OCI-LY1 (cell line): ENCODE measurements around the gene MET.
"Not testable (repeated sequence)": the region's sequence is repeated elsewhere in the genome, so short reads cannot be mapped to it uniquely, and the experiment has no call there.

ENCODE experiments used
- H2AFZ ChIP-seq: fragments of 200-600 bp; sonication (generic), shearing (Covaris generic); 2 replicates; pipeline ENCODE4 v1.6.0; 2014; ENCODE audit warnings: antibody characterized with exemption, mild to moderate bottlenecking, low read length
- H3F3A ChIP-seq: fragments of 200-600 bp; sonication (generic), shearing (Covaris generic); 2 replicates; pipeline ENCODE4 v1.6.0; 2014; ENCODE audit warnings: mild to moderate bottlenecking, antibody characterized with exemption, low read length, moderate library complexity; ENCODE audit not compliant: insufficient read depth
- H3K27ac ChIP-seq: fragments of 200-600 bp; sonication (generic); 2 replicates; pipeline ENCODE4 v1.5.1; 2014; ENCODE audit warnings: low read length, mixed run types, mild to moderate bottlenecking, low read depth; ENCODE audit not compliant: poor library complexity, severe bottlenecking
- H3K27me3 ChIP-seq: fragments of 200-600 bp; sonication (generic); 2 replicates; pipeline ENCODE4 v1.6.0; 2014; ENCODE audit warnings: antibody characterized with exemption, mild to moderate bottlenecking, low read length, moderate library complexity; ENCODE audit not compliant: insufficient read depth
- H3K36me3 ChIP-seq: fragments of 200-600 bp; sonication (generic); 2 replicates; pipeline ENCODE4 v1.6.1; 2014; ENCODE audit warnings: mild to moderate bottlenecking, antibody characterized with exemption, low read length, moderate library complexity, mixed read lengths; ENCODE audit not compliant: insufficient read depth
- H3K4me1 ChIP-seq: fragments of 200-600 bp; sonication (generic); 2 replicates; pipeline ENCODE4 v1.5.1; 2014; ENCODE audit warnings: mild to moderate bottlenecking, low read length, moderate library complexity; ENCODE audit not compliant: insufficient read depth, severe bottlenecking
- H3K4me2 ChIP-seq: fragments of 200-600 bp; sonication (generic), shearing (Covaris generic); 2 replicates; pipeline ENCODE4 v1.6.1; 2014; ENCODE audit warnings: low read length
- H3K4me3 ChIP-seq: fragments of 200-600 bp; sonication (generic); 2 replicates; pipeline ENCODE4 v1.5.1; 2014; ENCODE audit warnings: low read length, low read depth, mild to moderate bottlenecking, mixed read lengths; ENCODE audit not compliant: poor library complexity, severe bottlenecking
- H3K79me2 ChIP-seq: fragments of 200-600 bp; shearing (Covaris generic); 2 replicates; pipeline ENCODE4 v1.6.1; 2016; ENCODE audit warnings: mixed run types, low read length, mixed read lengths; ENCODE audit not compliant: insufficient read depth
- H3K9ac ChIP-seq: fragments of 200-600 bp; sonication (generic), shearing (Covaris generic); 2 replicates; pipeline ENCODE4 v1.6.1; 2014; ENCODE audit warnings: mild to moderate bottlenecking, low read length, mixed read lengths
- H3K9me2 ChIP-seq: fragments of 200-600 bp; sonication (generic), shearing (Covaris generic); 2 replicates; pipeline ENCODE4 v1.6.1; 2014; ENCODE audit warnings: low read depth, mild to moderate bottlenecking, low read length, mixed read lengths
- H3K9me3 ChIP-seq: fragments of 200-600 bp; shearing (Covaris generic); 2 replicates; pipeline ENCODE4 v1.6.1; 2014; ENCODE audit warnings: low read length, mixed read lengths
- H4K20me1 ChIP-seq: fragments of 200-600 bp; sonication (generic), shearing (Covaris generic); 2 replicates; pipeline ENCODE4 v1.6.0; 2016; ENCODE audit warnings: mild to moderate bottlenecking, low read length; ENCODE audit not compliant: insufficient read depth
- EZH2 ChIP-seq: fragments of 200-600 bp; sonication (generic), shearing (Covaris generic); IDR thresholded peaks from 2 replicates; pipeline ENCODE4 v1.8.0; 2017; ENCODE audit warnings: borderline replicate concordance, mixed run types, mild to moderate bottlenecking, antibody characterized with exemption, low read length, moderate library complexity, mixed read lengths
- TF ChIP-seq, protein P1 (sequence below): fragments of 200-600 bp; sonication (generic), shearing (Covaris generic); IDR thresholded peaks from 2 replicates; pipeline ENCODE4 v1.5.1; 2017; ENCODE audit warnings: mild to moderate bottlenecking, antibody characterized with exemption, low read length, moderate library complexity, mixed read lengths

The MET gene

DNA sequence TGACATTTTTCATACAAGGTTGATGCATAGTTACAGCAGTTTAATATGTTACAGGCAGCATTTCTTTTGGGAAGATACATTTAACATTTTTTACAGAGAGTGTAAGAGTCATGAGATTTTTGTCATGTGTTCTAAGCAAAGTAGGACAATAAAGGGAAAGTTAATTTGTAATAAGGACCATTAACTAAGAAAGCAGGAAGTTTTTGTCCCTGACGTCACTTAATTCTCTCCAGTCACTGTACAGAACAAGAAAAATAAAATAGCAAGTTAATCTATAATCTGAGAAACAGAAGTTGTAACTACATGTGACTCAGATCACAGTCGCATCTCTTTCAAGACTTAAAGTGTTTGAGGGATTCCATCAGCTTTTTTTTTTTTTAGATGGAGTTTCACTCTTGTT is 140.9 kb downstream of the MET start:
- H4K20me1 ChIP-seq = no peaks in the 10 kb centered on the region
- H3K9me2 ChIP-seq = no peaks in the 10 kb centered on the region
- no peaks in the 10 kb centered on the region for H3F3A ChIP-seq

DNA sequence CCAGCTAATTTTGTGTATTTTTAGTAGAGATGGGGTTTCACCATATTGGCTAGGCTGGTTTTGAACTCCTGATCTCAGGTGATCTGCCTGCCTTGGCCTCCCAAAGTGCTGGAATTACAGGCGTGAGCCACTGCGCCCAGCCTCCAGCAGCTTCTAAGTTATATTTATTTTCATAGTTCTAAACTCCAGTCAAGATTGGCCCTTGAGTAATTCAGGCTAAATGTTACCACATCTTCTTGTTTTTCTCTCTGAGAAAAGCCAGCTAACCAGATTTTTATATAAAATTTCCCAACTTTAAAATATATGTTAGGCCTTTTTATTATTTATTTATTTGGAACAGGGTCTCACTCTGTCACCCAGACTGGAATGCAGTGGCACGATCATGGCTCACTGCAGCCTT is 141.4 kb downstream of the MET start:
- not testable (repeated sequence) for H3K9me2 ChIP-seq, H3K27me3 ChIP-seq, H3K4me3 ChIP-seq, H3K4me2 ChIP-seq, H2AFZ ChIP-seq, H3K27ac ChIP-seq, H3K9ac ChIP-seq, H3F3A ChIP-seq, H3K4me1 ChIP-seq, H3K9me3 ChIP-seq, H4K20me1 ChIP-seq, H3K36me3 ChIP-seq, H3K79me2 ChIP-seq

More for the DNA sequence above, 140.9 kb downstream of the MET start:
- Histone ChIP-seq H3K4me2 (no peak overlapping the region), H3K27ac (no peak overlapping the region), H3K4me3 (no peak overlapping the region), H3K27me3 (no peaks in the 10 kb centered on the region), H3K36me3 (no peaks in the 10 kb centered on the region), H3K9me3 (no peaks in the 10 kb centered on the region), H3K79me2 (no peaks in the 10 kb centered on the region), H2AFZ (no peak overlapping the region), H3K4me1 (no peaks in the 10 kb centered on the region), H3K9ac (no peak overlapping the region)
- no peak for TF ChIP-seq EZH2
- TF ChIP-seq, protein P1, sequence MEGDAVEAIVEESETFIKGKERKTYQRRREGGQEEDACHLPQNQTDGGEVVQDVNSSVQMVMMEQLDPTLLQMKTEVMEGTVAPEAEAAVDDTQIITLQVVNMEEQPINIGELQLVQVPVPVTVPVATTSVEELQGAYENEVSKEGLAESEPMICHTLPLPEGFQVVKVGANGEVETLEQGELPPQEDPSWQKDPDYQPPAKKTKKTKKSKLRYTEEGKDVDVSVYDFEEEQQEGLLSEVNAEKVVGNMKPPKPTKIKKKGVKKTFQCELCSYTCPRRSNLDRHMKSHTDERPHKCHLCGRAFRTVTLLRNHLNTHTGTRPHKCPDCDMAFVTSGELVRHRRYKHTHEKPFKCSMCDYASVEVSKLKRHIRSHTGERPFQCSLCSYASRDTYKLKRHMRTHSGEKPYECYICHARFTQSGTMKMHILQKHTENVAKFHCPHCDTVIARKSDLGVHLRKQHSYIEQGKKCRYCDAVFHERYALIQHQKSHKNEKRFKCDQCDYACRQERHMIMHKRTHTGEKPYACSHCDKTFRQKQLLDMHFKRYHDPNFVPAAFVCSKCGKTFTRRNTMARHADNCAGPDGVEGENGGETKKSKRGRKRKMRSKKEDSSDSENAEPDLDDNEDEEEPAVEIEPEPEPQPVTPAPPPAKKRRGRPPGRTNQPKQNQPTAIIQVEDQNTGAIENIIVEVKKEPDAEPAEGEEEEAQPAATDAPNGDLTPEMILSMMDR = no peak

DNA sequence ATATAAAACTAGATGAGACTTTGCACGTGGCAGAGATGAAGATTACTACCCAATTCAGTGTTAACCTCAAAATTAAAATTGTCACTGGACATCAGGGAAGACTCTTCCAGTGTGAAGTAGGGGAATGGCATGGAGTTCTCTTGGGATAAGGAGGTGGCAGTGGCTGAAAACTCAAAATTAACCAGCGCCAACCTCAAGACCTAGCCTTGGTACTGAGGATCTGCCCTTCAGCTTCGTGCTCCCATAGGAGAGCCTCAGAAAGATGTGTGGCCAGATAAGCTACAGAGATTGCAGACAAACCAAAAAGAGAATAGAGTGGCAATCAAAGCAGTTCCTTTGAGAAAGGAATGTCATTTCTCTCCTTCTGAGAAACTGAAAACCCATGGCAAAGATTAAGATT is 143.0 kb downstream of the MET start:
- Histone ChIP-seq H3K36me3 (no peaks in the 10 kb centered on the region), H2AFZ (no peak overlapping the region), H3K9me3 (no peaks in the 10 kb centered on the region), H3K27ac (no peak overlapping the region), H3K4me1 (no peaks in the 10 kb centered on the region), H3K4me3 (no peak overlapping the region), H3F3A (no peaks in the 10 kb centered on the region), H3K9ac (no peak overlapping the region), H3K27me3 (no peaks in the 10 kb centered on the region), H3K4me2 (no peak overlapping the region), H3K9me2 (no peaks in the 10 kb centered on the region), H4K20me1 (no peaks in the 10 kb centered on the region), H3K79me2 (no peaks in the 10 kb centered on the region)
- no peak for TF ChIP-seq EZH2
- TF ChIP-seq, protein P1 = no peak

DNA sequence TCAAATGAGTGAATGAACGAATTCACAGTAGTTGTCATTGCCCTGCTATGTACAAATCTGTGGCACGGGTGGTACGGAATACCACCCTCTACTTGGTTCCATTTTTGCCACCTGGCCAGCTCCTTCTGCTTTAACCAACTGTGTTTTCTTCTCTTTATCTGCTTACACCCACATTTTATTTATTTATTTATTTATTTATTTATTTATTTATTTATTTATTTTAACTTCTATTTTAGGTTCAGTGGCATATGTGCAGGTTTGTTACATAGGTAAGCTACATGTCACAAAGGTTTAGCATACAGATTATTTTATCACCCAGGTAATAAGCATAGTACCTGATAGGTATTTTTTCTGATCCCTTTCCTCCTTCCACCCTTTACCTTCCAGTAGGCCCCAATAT is 148.2 kb downstream of the MET start:
- H2AFZ ChIP-seq = no peak overlapping the region
- no peaks in the 10 kb centered on the region for H3K9me3 ChIP-seq
- H4K20me1 ChIP-seq = no peaks in the 10 kb centered on the region
- no peaks in the 10 kb centered on the region for H3K36me3 ChIP-seq
- H3K4me1 ChIP-seq = no peaks in the 10 kb centered on the region
- no peaks in the 10 kb centered on the region for H3K79me2 ChIP-seq
- no peak overlapping the region for H3K9ac ChIP-seq
- H3K9me2 ChIP-seq = no peaks in the 10 kb centered on the region
- H3K4me3 ChIP-seq = no peak overlapping the region
- no peaks in the 10 kb centered on the region for H3K27me3 ChIP-seq
- H3K27ac ChIP-seq = no peak overlapping the region
- TF ChIP-seq, protein P1 = no peak
- no peak for TF ChIP-seq EZH2
- H3K4me2 ChIP-seq = no peak overlapping the region
- no peaks in the 10 kb centered on the region for H3F3A ChIP-seq

DNA sequence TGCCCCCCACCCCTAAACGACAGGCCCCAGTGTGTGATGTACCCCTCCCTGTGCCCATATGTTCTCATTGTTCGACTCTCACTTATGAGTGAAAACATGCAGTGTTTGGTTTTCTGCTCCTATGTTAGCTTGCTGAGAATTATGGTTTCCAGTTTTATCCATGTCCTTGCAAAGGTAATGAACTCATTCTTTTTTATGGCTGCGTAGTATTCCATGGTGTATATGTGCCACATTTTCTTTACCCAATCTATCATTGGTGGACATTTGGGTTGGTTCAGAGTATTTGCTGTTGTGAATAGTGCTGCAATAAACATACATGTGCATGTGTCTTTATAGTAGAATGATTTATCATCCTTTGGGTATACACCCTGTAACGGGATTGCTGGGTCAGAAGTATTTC is 149.7 kb downstream of the MET start:
- not testable (repeated sequence) for H3K9ac ChIP-seq, H3K27me3 ChIP-seq, H3K79me2 ChIP-seq, H3K36me3 ChIP-seq, H3K9me3 ChIP-seq, H3K4me3 ChIP-seq, H3K27ac ChIP-seq, H2AFZ ChIP-seq, H3K9me2 ChIP-seq, H3K4me2 ChIP-seq, H4K20me1 ChIP-seq, H3F3A ChIP-seq, H3K4me1 ChIP-seq
